HTR-8/SVneo (cell line): Measurements from ENCODE around the gene PLCD1.

Source experiments
- DNase-seq: peaks from one replicate; pipeline ENCODE4 v3.0.0; 2011; ENCODE audit warnings: low spot score, mixed read lengths; ENCODE audit not compliant: insufficient read length
- FAIRE-seq: peaks from 2 replicates; lab custom pipeline; 2011; peaks lifted over from hg19 to GRCh38; lab: Jason Lieb, UNC

The PLCD1 gene

GRCh38 chr3:38019658-38020341 lies 9.6 kb downstream of the PLCD1 start:
- no peak for FAIRE-seq
- no peak for DNase-seq

GRCh38 chr3:38018296-38019266 lies 10.9 kb downstream of the PLCD1 start:
- DNase-seq, result no peak
- no peak for FAIRE-seq

- DNase-seq, result no peak
- no peak for FAIRE-seq
These were observed 11.8 kb downstream of the PLCD1 start for GRCh38 chr3:38017445-38018295.

GRCh38 chr3:38016847-38017444 lies 12.5 kb downstream of the PLCD1 start:
- no peak for FAIRE-seq
- no peak for DNase-seq

GRCh38 chr3:38016410-38016809 lies 13.0 kb downstream of the PLCD1 start:
- DNase-seq (no peak), FAIRE-seq (no peak)

GRCh38 chr3:38015984-38016383 lies 13.5 kb downstream of the PLCD1 start:
- FAIRE-seq, result no peak

GRCh38 chr3:38015485-38015884 lies 14.0 kb downstream of the PLCD1 start:
- DNase-seq, result no peak
- FAIRE-seq, result no peak

More at GRCh38 chr3:38015984-38016383, 13.5 kb downstream of the PLCD1 start:
- no peak for DNase-seq

- no peak for FAIRE-seq
These were observed 18.3 kb downstream of the PLCD1 start for GRCh38 chr3:38011111-38011510.

GRCh38 chr3:38009807-38010591 lies 19.4 kb downstream of the PLCD1 start:
- FAIRE-seq (no peak), DNase-seq (no peak)

More at GRCh38 chr3:38011111-38011510, 18.3 kb downstream of the PLCD1 start:
- no peak for DNase-seq

GRCh38 chr3:38008971-38009580 lies 20.4 kb downstream of the PLCD1 start:
- DNase-seq, result no peak
- FAIRE-seq, result no peak

GRCh38 chr3:38008191-38008701 lies 21.2 kb downstream of the PLCD1 start:
- no peak for DNase-seq
- no peak for FAIRE-seq

- DNase-seq, result no peak
- no peak for FAIRE-seq
These were observed 21.7 kb downstream of the PLCD1 start for GRCh38 chr3:38007754-38008090.

- DNase-seq (no peak), FAIRE-seq (no peak)
These were observed 22.9 kb downstream of the PLCD1 start for GRCh38 chr3:38006445-38006995.

- no peak for FAIRE-seq
- DNase-seq, result no peak
These were observed 23.4 kb downstream of the PLCD1 start for GRCh38 chr3:38006031-38006430.

- DNase-seq, result no peak
- FAIRE-seq, result no peak
These were observed 24.1 kb downstream of the PLCD1 start for GRCh38 chr3:38005076-38006020.

GRCh38 chr3:38004415-38005075 lies 24.9 kb downstream of the PLCD1 start:
- FAIRE-seq (peak; percentile 80), DNase-seq (peak; percentile 50)
